Suprapubic skin (tissue), 4 donors: ENCODE data around the gene CNN3. TPM values are rescaled to one million over a fixed set of nuclear protein-coding genes. Genes with fewer than 3 reads are reported as not detected.

ENCODE experiments used
- DNase-seq, 2 donors: peaks; one replicate each; pipeline ENCODE4 v3.0.0-alpha.2; 2019; ENCODE audit warnings: low spot score in 2 of 2
- H3K27ac ChIP-seq: fragments of 200-600 bp; sonication (generic); one replicate; pipeline ENCODE4 v1.5.1; 2019
- H3K27me3 ChIP-seq: fragments of 200-600 bp; sonication (generic); one replicate; pipeline ENCODE4 v1.5.1; 2019
- H3K36me3 ChIP-seq: fragments of 200-600 bp; sonication (generic); one replicate; pipeline ENCODE4 v1.5.1; 2019
- H3K4me1 ChIP-seq: fragments of 200-600 bp; sonication (generic); one replicate; pipeline ENCODE4 v1.5.1; 2019
- H3K4me3 ChIP-seq: fragments of 200-600 bp; sonication (generic); one replicate; pipeline ENCODE4 v1.5.1; 2019; ENCODE audit warnings: mild to moderate bottlenecking
- H3K9me3 ChIP-seq: fragments of 200-600 bp; sonication (generic); one replicate; pipeline ENCODE4 v1.5.1; 2019
- EP300 ChIP-seq: sonication (generic); formaldehyde crosslinking; IDR thresholded peaks from one replicate; pipeline ENCODE4 v1.6.1; 2017; ENCODE audit warnings: antibody characterized with exemption
- POLR2A ChIP-seq, 2 donors: fragments of 450-650 bp; IDR thresholded peaks; one replicate each; pipeline ENCODE4 v1.6.1; 2017; ENCODE audit warnings: antibody characterized with exemption in 2 of 2, mild to moderate bottlenecking in 2 of 2, moderate library complexity in 2 of 2
- POLR2AphosphoS5 ChIP-seq, 3 donors: sonication (generic); formaldehyde crosslinking; IDR thresholded peaks; one replicate each; pipeline ENCODE4 v1.6.1; 2017; ENCODE audit warnings: antibody characterized with exemption in 3 of 3
- WGBS: methylation state at CpG from one replicate; pipeline ENCODE4 v1.1.5; 2018; 5-methylcytosine and 5-hydroxymethylcytosine counted together
- total RNA-seq, 4 donors: library from RNA; depleted of rRNA; stranded (reverse); fragments of >200 nt; gene quantifications; one replicate each; pipeline ENCODE4 v1.1.0, GENCODE V29; 2016
- TF ChIP-seq, protein P1 (sequence below), 2 donors: fragments of 200-600 bp in 1 of 2; fragments of 450-650 bp in 1 of 2; sonication (generic) in 1 of 2; IDR thresholded peaks; one replicate each; pipeline ENCODE4 v1.5.1; 2016 to 2019; ENCODE audit warnings: antibody characterized with exemption in 2 of 2, mild to moderate bottlenecking in 1 of 2, moderate library complexity in 1 of 2

Gene CNN3
- total RNA-seq, 4 donors from 2014 or later: 52.3 to 73.7 (median 58.6) TPM

DNA sequence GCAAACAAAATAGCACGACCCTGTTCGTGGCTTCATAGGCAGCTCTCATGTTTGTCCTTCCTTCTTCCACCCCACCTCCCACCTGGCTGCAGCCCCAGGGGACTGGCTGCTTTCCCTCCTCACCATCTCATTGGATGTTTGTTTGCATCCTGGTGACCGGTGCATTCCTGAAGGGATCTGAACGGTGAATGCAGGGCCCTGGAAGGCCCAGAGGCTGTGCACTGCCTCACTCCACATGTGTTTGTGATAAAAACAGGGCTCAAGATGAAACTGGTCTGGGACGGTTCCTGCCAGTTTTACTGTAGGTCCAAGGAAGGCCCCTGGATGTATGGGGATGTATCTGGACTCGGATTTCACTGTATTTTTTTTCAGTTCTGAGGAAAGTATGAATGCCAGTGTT is 42.8 kb downstream of the CNN3 start:
- peaks cover 12% of the 10 kb centered on the region for H3K4me1 ChIP-seq
- H3K9me3 ChIP-seq: no peaks in the 10 kb centered on the region
- TF ChIP-seq EP300 (no peak), POLR2AphosphoS5 (IDR thresholded peaks at IDR 0.05) (no peak), POLR2A (IDR thresholded peaks at IDR 0.05) (no peak)
- TF ChIP-seq, protein P1, sequence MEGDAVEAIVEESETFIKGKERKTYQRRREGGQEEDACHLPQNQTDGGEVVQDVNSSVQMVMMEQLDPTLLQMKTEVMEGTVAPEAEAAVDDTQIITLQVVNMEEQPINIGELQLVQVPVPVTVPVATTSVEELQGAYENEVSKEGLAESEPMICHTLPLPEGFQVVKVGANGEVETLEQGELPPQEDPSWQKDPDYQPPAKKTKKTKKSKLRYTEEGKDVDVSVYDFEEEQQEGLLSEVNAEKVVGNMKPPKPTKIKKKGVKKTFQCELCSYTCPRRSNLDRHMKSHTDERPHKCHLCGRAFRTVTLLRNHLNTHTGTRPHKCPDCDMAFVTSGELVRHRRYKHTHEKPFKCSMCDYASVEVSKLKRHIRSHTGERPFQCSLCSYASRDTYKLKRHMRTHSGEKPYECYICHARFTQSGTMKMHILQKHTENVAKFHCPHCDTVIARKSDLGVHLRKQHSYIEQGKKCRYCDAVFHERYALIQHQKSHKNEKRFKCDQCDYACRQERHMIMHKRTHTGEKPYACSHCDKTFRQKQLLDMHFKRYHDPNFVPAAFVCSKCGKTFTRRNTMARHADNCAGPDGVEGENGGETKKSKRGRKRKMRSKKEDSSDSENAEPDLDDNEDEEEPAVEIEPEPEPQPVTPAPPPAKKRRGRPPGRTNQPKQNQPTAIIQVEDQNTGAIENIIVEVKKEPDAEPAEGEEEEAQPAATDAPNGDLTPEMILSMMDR (IDR thresholded peaks at IDR 0.05): no peak
- H3K27me3 ChIP-seq: no peaks in the 10 kb centered on the region
- no peaks in the 10 kb centered on the region for H3K36me3 ChIP-seq
- 33% methylated on average over 6 of the region's 6 CpGs for whole genome bisulfite sequencing
- H3K4me3 ChIP-seq: no peak overlapping the region
- peak overlapping the region; percentile 60 for H3K27ac ChIP-seq
- DNase-seq: no peak

DNA sequence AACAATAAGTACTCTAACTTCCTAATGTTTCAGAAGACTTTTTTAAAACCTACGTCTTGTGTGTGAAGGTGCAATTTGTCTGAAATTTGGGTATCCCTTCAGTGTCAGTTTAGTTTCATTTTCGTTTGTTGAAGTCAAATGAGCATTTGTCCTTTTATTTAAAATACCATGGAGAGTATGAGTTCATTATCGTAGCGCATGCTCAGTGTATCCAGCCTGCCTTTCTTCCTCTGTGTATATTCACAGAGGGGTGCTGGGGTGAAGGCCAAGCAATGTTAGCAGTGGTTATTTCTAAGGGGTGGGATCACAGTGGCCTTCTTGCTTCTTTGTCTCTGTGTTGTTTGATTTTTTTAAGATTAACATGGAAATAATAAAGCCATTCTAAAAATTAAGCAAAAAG is 43.2 kb downstream of the CNN3 start:
- no peak overlapping the region for H3K4me3 ChIP-seq
- DNase-seq: no peak
- H3K9me3 ChIP-seq: no peaks in the 10 kb centered on the region
- no peaks in the 10 kb centered on the region for H3K36me3 ChIP-seq
- H3K27me3 ChIP-seq: no peaks in the 10 kb centered on the region
- peaks cover 12% of the 10 kb centered on the region for H3K4me1 ChIP-seq
- TF ChIP-seq, protein P1 (IDR thresholded peaks at IDR 0.05): no peak
- TF ChIP-seq POLR2A (IDR thresholded peaks at IDR 0.05) (no peak), POLR2AphosphoS5 (IDR thresholded peaks at IDR 0.05) (no peak), EP300 (no peak)
- peak overlapping the region; percentile 60 for H3K27ac ChIP-seq
- WGBS: 30% methylated on average over 4 of the region's 4 CpGs

DNA sequence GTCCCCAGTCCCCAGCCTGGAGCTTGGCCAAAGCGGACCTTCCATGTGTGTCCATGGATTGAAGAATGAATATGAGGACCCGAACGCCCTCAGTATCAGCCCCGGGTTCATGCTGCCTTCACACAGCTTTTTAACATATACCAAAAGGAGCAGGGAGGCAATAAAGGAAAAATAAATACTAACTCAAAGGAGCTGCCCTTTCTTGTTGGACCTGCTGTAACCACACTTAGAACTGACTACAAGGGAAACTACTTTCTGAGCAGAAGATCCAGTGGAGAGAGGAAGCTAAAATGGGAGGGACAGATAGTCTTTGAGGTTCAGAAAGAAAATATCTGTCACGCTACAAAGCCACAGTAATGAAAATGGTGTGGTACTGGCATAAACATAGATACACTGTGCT is 48.6 kb downstream of the CNN3 start:
- no peaks in the 10 kb centered on the region for H3K9me3 ChIP-seq
- no peak for DNase-seq
- no peak for TF ChIP-seq EP300
- TF ChIP-seq, protein P1 (IDR thresholded peaks at IDR 0.05): no peak
- no peak for TF ChIP-seq POLR2A (IDR thresholded peaks at IDR 0.05)
- no peak for TF ChIP-seq POLR2AphosphoS5 (IDR thresholded peaks at IDR 0.05)
- no peak overlapping the region for H3K27ac ChIP-seq
- no peak overlapping the region for H3K4me3 ChIP-seq
- peaks cover 29% of the 10 kb centered on the region for H3K4me1 ChIP-seq
- H3K27me3 ChIP-seq: no peaks in the 10 kb centered on the region
- H3K36me3 ChIP-seq: no peaks in the 10 kb centered on the region
- 85% methylated on average over 5 of the region's 5 CpGs for WGBS

DNA sequence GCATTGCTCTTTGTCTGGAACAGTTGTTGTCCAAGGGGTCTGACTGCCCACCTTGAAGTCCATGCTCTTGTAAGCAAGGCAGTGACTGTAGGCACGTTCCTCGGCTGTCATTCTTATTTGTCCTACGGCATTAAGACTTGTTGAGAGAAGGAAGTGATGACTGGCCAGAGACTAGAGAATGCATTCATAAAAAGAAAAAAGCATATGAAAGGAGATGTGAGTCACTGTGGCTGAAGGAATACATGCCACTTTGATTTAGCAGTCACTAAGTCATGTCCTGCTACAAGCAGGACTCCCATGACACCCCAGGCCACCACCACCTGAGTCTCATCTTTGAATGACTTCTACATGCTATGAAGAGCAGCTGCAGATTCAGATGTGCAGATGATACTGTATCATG is 50.5 kb downstream of the CNN3 start:
- Histone ChIP-seq H3K27ac (peak overlapping the region; percentile 72), H3K36me3 (no peaks in the 10 kb centered on the region), H3K27me3 (no peaks in the 10 kb centered on the region), H3K4me1 (peaks cover 35% of the 10 kb centered on the region), H3K9me3 (no peaks in the 10 kb centered on the region), H3K4me3 (no peak overlapping the region)
- WGBS: 73% methylated on average over 3 of the region's 3 CpGs
- TF ChIP-seq POLR2AphosphoS5 (IDR thresholded peaks at IDR 0.05) (no peak), POLR2A (IDR thresholded peaks at IDR 0.05) (no peak), EP300 (no peak)
- TF ChIP-seq, protein P1 (IDR thresholded peaks at IDR 0.05): no peak
- no peak for DNase-seq

DNA sequence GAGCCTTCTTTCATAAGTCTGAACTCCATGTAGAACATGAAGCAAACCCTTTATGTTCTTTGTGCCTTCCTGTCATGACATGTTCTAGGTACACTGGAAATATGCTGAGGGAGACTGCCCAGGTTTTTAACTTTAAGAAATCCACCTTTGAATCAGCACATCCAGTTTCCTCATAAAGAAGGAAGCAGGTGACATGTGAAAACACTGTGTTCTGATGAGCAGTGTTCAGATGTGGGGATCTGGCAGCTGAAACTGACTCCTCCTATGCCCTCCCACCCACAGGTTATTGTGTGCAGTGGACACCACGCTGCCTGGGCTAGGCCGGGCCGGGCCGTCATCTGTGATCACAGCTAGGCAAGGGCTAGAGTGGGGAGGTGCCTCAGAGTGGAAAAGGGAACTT is 51.1 kb downstream of the CNN3 start:
- no peak for DNase-seq
- H3K36me3 ChIP-seq: no peaks in the 10 kb centered on the region
- WGBS: 63% methylated on average over 4 of the region's 4 CpGs
- H3K4me1 ChIP-seq: peaks cover 35% of the 10 kb centered on the region
- H3K4me3 ChIP-seq: no peak overlapping the region
- peak overlapping the region; percentile 72 for H3K27ac ChIP-seq
- H3K27me3 ChIP-seq: no peaks in the 10 kb centered on the region
- no peaks in the 10 kb centered on the region for H3K9me3 ChIP-seq
- TF ChIP-seq EP300: no peak
- TF ChIP-seq POLR2A (IDR thresholded peaks at IDR 0.05): no peak
- TF ChIP-seq, protein P1 (IDR thresholded peaks at IDR 0.05): no peak
- no peak for TF ChIP-seq POLR2AphosphoS5 (IDR thresholded peaks at IDR 0.05)
